HepG2 (cell line): Measurements from ENCODE around the gene ZG16. TPM values are rescaled to one million over a fixed set of nuclear protein-coding genes. Genes with fewer than 3 reads are reported as not detected.
A peak's percentile ranks its signal among the peaks of the same experiment; 100 is the strongest.

Experiments
- ADNP ChIP-seq: sonication (generic); formaldehyde crosslinking; IDR thresholded peaks from 2 replicates; pipeline ENCODE4 v1.4.0; 2020; ENCODE audit warnings: missing genetic modification reagents
- ATF5 ChIP-seq: sonication (generic); formaldehyde crosslinking; IDR thresholded peaks from 2 replicates; pipeline ENCODE4 v1.4.0; 2020; ENCODE audit warnings: mild to moderate bottlenecking, low read depth, missing genetic modification reagents
- BRCA1 ChIP-seq: sonication (generic); formaldehyde crosslinking; IDR thresholded peaks from 2 replicates; pipeline ENCODE4 v1.4.0; 2020; ENCODE audit warnings: missing genetic modification reagents
- CREM ChIP-seq, 2 experiments: sonication (generic) in 1 of 2; formaldehyde crosslinking in 1 of 2; IDR thresholded peaks; 2 replicates each; pipeline versions ENCODE4 v1.4.0 to v1.6.1; 2016 to 2020; ENCODE audit warnings: antibody characterized with exemption in 1 of 2, mild to moderate bottlenecking in 1 of 2, missing genetic modification reagents in 1 of 2
- FOXK2 ChIP-seq: fragments of 450-650 bp; IDR thresholded peaks from 2 replicates; pipeline ENCODE4 v1.6.1; 2016
- MEF2D ChIP-seq: sonication (generic); formaldehyde crosslinking; IDR thresholded peaks from 2 replicates; pipeline ENCODE4 v1.5.1; 2020; ENCODE audit warnings: mild to moderate bottlenecking, missing genetic modification reagents
- MYC ChIP-seq: sonication (generic); formaldehyde crosslinking; IDR thresholded peaks from 2 replicates; pipeline ENCODE4 v1.9.0; 2021; ENCODE audit warnings: missing genetic modification reagents, borderline replicate concordance
- NFKB2 ChIP-seq: sonication (generic); formaldehyde crosslinking; IDR thresholded peaks from 2 replicates; pipeline ENCODE4 v1.4.0; 2020; ENCODE audit warnings: missing genetic modification reagents, borderline replicate concordance
- SP1 ChIP-seq, 2 experiments: fragments of 450-650 bp in 1 of 2; sonication (generic) in 1 of 2; formaldehyde crosslinking in 1 of 2; IDR thresholded peaks; 2 replicates each; pipeline versions ENCODE4 v1.4.0 to v1.6.1; 2016 to 2020; ENCODE audit warnings: missing genetic modification reagents in 1 of 2
- SRSF4 ChIP-seq: fragments of 200-400 bp; formaldehyde crosslinking; IDR thresholded peaks from one replicate; pipeline ENCODE4 v1.6.1; 2018; ENCODE audit warnings: mild to moderate bottlenecking, low read depth, low read length, moderate library complexity; ENCODE audit not compliant: poor library complexity, severe bottlenecking
- TAF15 ChIP-seq: fragments of 200-400 bp; formaldehyde crosslinking; IDR thresholded peaks from one replicate; pipeline ENCODE4 v1.6.1; 2018; ENCODE audit warnings: mild to moderate bottlenecking, low read depth, low read length; ENCODE audit not compliant: poor library complexity, severe bottlenecking
- THAP9 ChIP-seq: sonication (generic); formaldehyde crosslinking; IDR thresholded peaks from 2 replicates; pipeline ENCODE4; 2020; ENCODE audit warnings: missing genetic modification reagents, mild to moderate bottlenecking, borderline replicate concordance
- ZBTB1 ChIP-seq: sonication (generic); formaldehyde crosslinking; IDR thresholded peaks from 2 replicates; pipeline ENCODE4 v1.4.0; 2020; ENCODE audit warnings: missing genetic modification reagents, borderline replicate concordance
- ZBTB20 ChIP-seq: sonication (generic); formaldehyde crosslinking; IDR thresholded peaks from 2 replicates; pipeline ENCODE4 v1.8.1; 2023; ENCODE audit warnings: missing genetic modification reagents, low read depth, mild to moderate bottlenecking, borderline replicate concordance
- ZFP36 ChIP-seq: fragments of 150-350 bp; IDR thresholded peaks from 2 replicates; pipeline ENCODE4 v1.6.1; 2018; ENCODE audit warnings: borderline replicate concordance, low read length, low read depth; ENCODE audit not compliant: partially characterized antibody
- ZNF121 ChIP-seq: sonication (generic); formaldehyde crosslinking; IDR thresholded peaks from 2 replicates; pipeline ENCODE4 v1.5.0; 2020; ENCODE audit warnings: mild to moderate bottlenecking, missing genetic modification reagents
- ZNF281 ChIP-seq: sonication (generic); formaldehyde crosslinking; IDR thresholded peaks from 2 replicates; pipeline ENCODE4 v1.4.0; 2020; ENCODE audit warnings: missing genetic modification reagents, borderline replicate concordance
- ZNF337 ChIP-seq: sonication (generic); formaldehyde crosslinking; IDR thresholded peaks from 2 replicates; pipeline ENCODE4 v1.5.1; 2020; ENCODE audit warnings: missing genetic modification reagents, low read depth, mild to moderate bottlenecking, borderline replicate concordance
- ZNF367 ChIP-seq: sonication (generic); formaldehyde crosslinking; IDR thresholded peaks from 2 replicates; pipeline ENCODE4 v1.4.0; 2020; ENCODE audit warnings: missing genetic modification reagents, borderline replicate concordance
- ZNF484 ChIP-seq: sonication (generic); formaldehyde crosslinking; IDR thresholded peaks from 2 replicates; pipeline ENCODE4 v1.5.1; 2020; ENCODE audit warnings: mild to moderate bottlenecking, low read depth, missing genetic modification reagents, borderline replicate concordance
- ZNF510 ChIP-seq: sonication (generic); formaldehyde crosslinking; IDR thresholded peaks from 2 replicates; pipeline ENCODE4 v1.4.0; 2020; ENCODE audit warnings: low read depth, mild to moderate bottlenecking, missing genetic modification reagents
- ZNF780A ChIP-seq: sonication (generic); formaldehyde crosslinking; IDR thresholded peaks from 2 replicates; pipeline ENCODE4 v1.8.0; 2022; ENCODE audit warnings: mild to moderate bottlenecking, missing genetic modification reagents, moderate library complexity
- polyA plus RNA-seq, 8 experiments: library from polyadenylated mRNA; depleted of rRNA in 3 of 8; stranded (reverse) in 7 of 8; unstranded in 1 of 8; fragments of >200 nt; fragmentation: Illumina TruSeq in 4 of 8; extraction: Trizol in 4 of 8; gene quantifications; 2 replicates each; pipeline versions ENCODE4 v1.2.1 to v1.2.3, GENCODE V29; 2011 to 2016; ENCODE audit warnings: low read depth in 4 of 8, missing spikeins in 1 of 8, mixed read lengths in 1 of 8; ENCODE audit not compliant: insufficient read depth in 1 of 8
- total RNA-seq, 5 experiments: library from RNA; depleted of rRNA; stranded (reverse); fragments of >200 nt; fragmentation: Illumina TruSeq; extraction: Trizol; gene quantifications; 2 replicates each; pipeline ENCODE4 v1.2.3, GENCODE V29; 2016; ENCODE audit warnings: low read depth in 1 of 5

ZG16 gene
- total and polyA plus RNA-seq, 2 of the 13 experiments (the other 11 are each of a cell fraction or from before 2014, with no cell fraction given): 0.04 to 0.07 TPM

GRCh38 chr16:29765167-29766032, 12.7 kb upstream of the ZG16 start (continued):
- TF ChIP-seq TAF15: no peak
- no peak for TF ChIP-seq ZNF780A
- TF ChIP-seq NFKB2 (CRISPR knock-in tag): peak; percentile 88; the same call in 1 of the 2 replicates
- TF ChIP-seq ZNF510 (CRISPR knock-in tag): 0 out of 2 replicates have a peak, but pooled peaks have one; percentile 39
- TF ChIP-seq ZNF367 (CRISPR knock-in tag): no peak
- no peak for TF ChIP-seq SP1 (IDR thresholded peaks at IDR 0.05)
- no peak for TF ChIP-seq SP1 (CRISPR knock-in tag; IDR thresholded peaks at IDR 0.05)
- TF ChIP-seq ADNP (CRISPR knock-in tag): peak; percentile 84
- TF ChIP-seq FOXK2: 0 out of 2 replicates have a peak, but pooled peaks have one; percentile 5
- peak; percentile 63; the same call in 1 of the 2 replicates for TF ChIP-seq THAP9 (CRISPR knock-in tag)
- no peak; the same call in 1 of the 2 replicates for TF ChIP-seq ZNF337
- TF ChIP-seq CREM (IDR thresholded peaks at IDR 0.05): peak; percentile 81; the same call in 1 of the 2 replicates
- TF ChIP-seq CREM (CRISPR knock-in tag; IDR thresholded peaks at IDR 0.05): no peak
- peak; percentile 86; the same call in 1 of the 2 replicates for TF ChIP-seq ZBTB20
- TF ChIP-seq BRCA1 (CRISPR knock-in tag): peak; percentile 84; the same call in 1 of the 2 replicates
- TF ChIP-seq ZNF121 (CRISPR knock-in tag): peak; percentile 94
- TF ChIP-seq ZFP36: no peak
- TF ChIP-seq MYC (CRISPR knock-in tag): peak; percentile 79; the same call in 1 of the 2 replicates
- TF ChIP-seq SRSF4: no peak
- TF ChIP-seq ATF5 (CRISPR knock-in tag): no peak
- no peak for TF ChIP-seq ZBTB1 (CRISPR knock-in tag)
- TF ChIP-seq ZNF484 (CRISPR knock-in tag): no peak
- peak; percentile 94 for TF ChIP-seq MEF2D (CRISPR knock-in tag)
- peak; percentile 45; the same call in 1 of the 2 replicates for TF ChIP-seq ZNF281 (CRISPR knock-in tag)
